Uterus (tissue), 2 donors: ENCODE results near the gene PHF8.

Experiments
- CTCF ChIP-seq, 4 experiments: fragments of 200-600 bp in 2 of 4; fragments of 450-650 bp in 2 of 4; sonication (generic) in 2 of 4; IDR thresholded peaks; one replicate each; pipeline ENCODE4 v1.5.1; 2016 to 2019; ENCODE audit warnings: antibody characterized with exemption in 4 of 4, mild to moderate bottlenecking in 2 of 4, moderate library complexity in 1 of 4
- POLR2A ChIP-seq, 2 donors: fragments of 450-650 bp; IDR thresholded peaks; one replicate each; pipeline ENCODE4 v1.6.1; 2016; ENCODE audit warnings: antibody characterized with exemption in 2 of 2, mild to moderate bottlenecking in 1 of 2, moderate library complexity in 1 of 2

GRCh38 chrX:53895270-53895669 lies 149.0 kb downstream of the PHF8 start:
- TF ChIP-seq CTCF (IDR thresholded peaks at IDR 0.05) (no peak), POLR2A (IDR thresholded peaks at IDR 0.05) (no peak)
